SK-N-MC (cell line): ENCODE data around the gene LRRC10B.
A peak's percentile ranks its signal among the peaks of the same experiment; 100 is the strongest.

Experiments used
- EZH2 ChIP-seq: fragments of 200-600 bp; sonication (generic); IDR thresholded peaks from one replicate; pipeline ENCODE4 v1.6.1; 2017; ENCODE audit warnings: antibody characterized with exemption
- POLR2AphosphoS5 ChIP-seq: IDR thresholded peaks from 2 replicates; pipeline ENCODE4 v1.6.1; 2012; ENCODE audit warnings: mild to moderate bottlenecking, low read depth, low read length, borderline replicate concordance

DNA sequence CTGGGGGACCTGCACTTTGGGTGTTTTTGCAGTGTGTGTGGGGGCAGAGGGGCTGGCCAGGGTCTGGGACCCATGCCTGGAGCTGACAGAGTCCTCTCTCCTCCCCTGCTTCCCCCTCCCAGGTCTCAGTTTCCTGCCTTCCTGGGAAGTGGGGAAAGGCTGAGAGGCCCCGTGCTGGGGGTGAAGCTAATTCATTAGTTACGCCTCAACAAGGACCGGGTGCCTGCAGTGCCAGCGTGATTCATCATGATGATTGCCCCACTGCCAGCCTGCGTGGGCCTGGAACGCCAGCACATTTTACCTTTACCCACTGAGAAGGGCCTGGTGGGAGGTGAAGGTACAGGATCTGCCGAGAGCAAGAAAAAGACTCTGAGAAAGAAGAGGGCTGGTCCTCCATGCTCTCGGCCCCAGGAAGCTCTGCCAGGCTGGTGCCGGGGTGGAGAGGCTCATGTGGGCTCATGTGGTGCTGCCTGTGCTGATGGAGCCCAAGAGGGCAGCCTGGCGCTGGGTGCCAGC is 2.9 kb upstream of the LRRC10B start:
- TF ChIP-seq POLR2AphosphoS5 (peak; percentile 65), EZH2 (no peak)
